Measurements from ENCODE around the gene PLXNB1.

Gene PLXNB1

GRCh38 chr3:48433472-48434118 lies 3.7 kb upstream of the PLXNB1 start:
- no peaks in the 10 kb centered on the region for H3K27me3 ChIP-seq (ENCODE audit: insufficient read depth, low read depth, severe bottlenecking)
- peak overlapping the region; percentile 83 for H3K27ac ChIP-seq
- no peak overlapping the region for H3K4me3 ChIP-seq (ENCODE audit: low read depth, low read length)
- DNase-seq = no peak
- TF ChIP-seq CTCF (IDR thresholded peaks at IDR 0.05; ENCODE audit: low read depth, low read length) = no peak
- H3K9me3 ChIP-seq (ENCODE audit: severe bottlenecking) = no peaks in the 10 kb centered on the region
- H3K36me3 ChIP-seq = peaks cover 24% of the 10 kb centered on the region

GRCh38 chr3:48432411-48433371 lies 2.8 kb upstream of the PLXNB1 start:
- Histone ChIP-seq H3K27ac (peak overlapping the region; percentile 83), H3K4me3 (ENCODE audit: low read depth, low read length) (no peak overlapping the region), H3K36me3 (peaks cover 24% of the 10 kb centered on the region), H3K9me3 (ENCODE audit: severe bottlenecking) (no peaks in the 10 kb centered on the region), H3K27me3 (ENCODE audit: insufficient read depth, low read depth, severe bottlenecking) (no peaks in the 10 kb centered on the region)
- peak; percentile 85 for DNase-seq
- TF ChIP-seq CTCF (IDR thresholded peaks at IDR 0.05; ENCODE audit: low read depth, low read length) = peak; percentile 47

- H3K27ac ChIP-seq = peak overlapping the region; percentile 83
- H3K4me3 ChIP-seq (ENCODE audit: low read depth, low read length) = no peak overlapping the region
- DNase-seq = no peak
- H3K27me3 ChIP-seq (ENCODE audit: insufficient read depth, low read depth, severe bottlenecking) = no peaks in the 10 kb centered on the region
- TF ChIP-seq CTCF (IDR thresholded peaks at IDR 0.05; ENCODE audit: low read depth, low read length) = no peak
- peaks cover 24% of the 10 kb centered on the region for H3K36me3 ChIP-seq
- no peaks in the 10 kb centered on the region for H3K9me3 ChIP-seq (ENCODE audit: severe bottlenecking)
Measured at GRCh38 chr3:48431224-48432029, 1.5 kb upstream of the PLXNB1 start.

GRCh38 chr3:48430708-48431101 lies 819 bp upstream of the PLXNB1 start:
- Histone ChIP-seq H3K4me3 (ENCODE audit: low read depth, low read length) (no peak overlapping the region), H3K27me3 (ENCODE audit: insufficient read depth, low read depth, severe bottlenecking) (no peaks in the 10 kb centered on the region), H3K27ac (peak overlapping the region; percentile 93), H3K36me3 (peaks cover 24% of the 10 kb centered on the region), H3K9me3 (ENCODE audit: severe bottlenecking) (no peaks in the 10 kb centered on the region)
- no peak for TF ChIP-seq CTCF (IDR thresholded peaks at IDR 0.05; ENCODE audit: low read depth, low read length)
- DNase-seq = no peak

GRCh38 chr3:48429317-48429959 lies 448 bp downstream of the PLXNB1 start:
- DNase-seq = peak; percentile 80
- Histone ChIP-seq H3K9me3 (ENCODE audit: severe bottlenecking) (no peaks in the 10 kb centered on the region), H3K4me3 (ENCODE audit: low read depth, low read length) (peak overlapping the region; percentile 51), H3K36me3 (peaks cover 32% of the 10 kb centered on the region), H3K27me3 (ENCODE audit: insufficient read depth, low read depth, severe bottlenecking) (no peaks in the 10 kb centered on the region), H3K27ac (peak overlapping the region; percentile 93)
- no peak for TF ChIP-seq CTCF (IDR thresholded peaks at IDR 0.05; ENCODE audit: low read depth, low read length)

Data from WERI-Rb-1 (cell line).